Right ventricle myocardium inferior (tissue), 1 donor: ENCODE results near the gene NFKBIL1. TPM values are rescaled to one million over a fixed set of nuclear protein-coding genes. Genes with fewer than 3 reads are reported as not detected.

Experiments used
- ATAC-seq: fragments of 200-7000 bp; cut with Tn5 transposase; one replicate; pipeline ENCODE4 v1.9.1; 2020; ENCODE audit warnings: mild to moderate bottlenecking, moderate library complexity
- DNase-seq: peaks from one replicate; pipeline ENCODE4 v3.0.0; 2021; ENCODE audit errors: missing footprints
- intact Hi-C: fragments of 100-400 bp; cut with DNase I; formaldehyde crosslinking; loops from one replicate; pipeline ENCODE4 v1.11.0; 2022
- total RNA-seq: library from RNA; stranded (reverse); fragmentation: NEBNext Ultra II Directional; extraction: Animal tissue kit (Norgen Biotek cat#: 25700); gene quantifications from one replicate; pipeline ENCODE4 v1.2.1, GENCODE V29; 2021
- donor health status: DM: no; HTN: yes; CAD: no; lungs with severe emphysema.

NFKBIL1 gene
- total RNA-seq, 1 donor from 2014 or later = 10.8 TPM

DNA sequence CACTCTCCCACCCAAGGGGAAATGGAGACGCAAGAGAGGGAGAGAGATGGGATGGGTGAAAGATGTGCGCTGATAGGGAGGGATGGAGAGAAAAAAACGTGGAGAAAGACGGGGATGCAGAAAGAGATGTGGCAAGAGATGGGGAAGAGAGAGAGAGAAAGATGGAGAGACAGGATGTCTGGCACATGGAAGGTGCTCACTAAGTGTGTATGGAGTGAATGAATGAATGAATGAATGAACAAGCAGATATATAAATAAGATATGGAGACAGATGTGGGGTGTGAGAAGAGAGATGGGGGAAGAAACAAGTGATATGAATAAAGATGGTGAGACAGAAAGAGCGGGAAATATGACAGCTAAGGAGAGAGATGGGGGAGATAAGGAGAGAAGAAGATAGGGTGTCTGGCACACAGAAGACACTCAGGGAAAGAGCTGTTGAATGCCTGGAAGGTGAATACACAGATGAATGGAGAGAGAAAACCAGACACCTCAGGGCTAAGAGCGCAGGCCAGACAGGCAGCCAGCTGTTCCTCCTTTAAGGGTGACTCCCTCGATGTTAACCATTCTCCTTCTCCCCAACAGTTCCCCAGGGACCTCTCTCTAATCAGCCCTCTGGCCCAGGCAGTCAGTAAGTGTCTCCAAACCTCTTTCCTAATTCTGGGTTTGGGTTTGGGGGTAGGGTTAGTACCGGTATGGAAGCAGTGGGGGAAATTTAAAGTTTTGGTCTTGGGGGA lies 28.7 kb downstream of the NFKBIL1 start:
- intact Hi-C loops = no loop called here
- ATAC-seq (no peak), DNase-seq (no peak)

GRCh38 chr6:31576897-31577578 lies 29.6 kb downstream of the NFKBIL1 start:
- DNase-seq (no peak), ATAC-seq (no peak)
- intact Hi-C loops = no loop called here

DNA sequence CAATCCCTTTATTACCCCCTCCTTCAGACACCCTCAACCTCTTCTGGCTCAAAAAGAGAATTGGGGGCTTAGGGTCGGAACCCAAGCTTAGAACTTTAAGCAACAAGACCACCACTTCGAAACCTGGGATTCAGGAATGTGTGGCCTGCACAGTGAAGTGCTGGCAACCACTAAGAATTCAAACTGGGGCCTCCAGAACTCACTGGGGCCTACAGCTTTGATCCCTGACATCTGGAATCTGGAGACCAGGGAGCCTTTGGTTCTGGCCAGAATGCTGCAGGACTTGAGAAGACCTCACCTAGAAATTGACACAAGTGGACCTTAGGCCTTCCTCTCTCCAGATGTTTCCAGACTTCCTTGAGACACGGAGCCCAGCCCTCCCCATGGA lies 30.2 kb downstream of the NFKBIL1 start:
- DNase-seq (no peak), ATAC-seq (no peak)
- intact Hi-C loops = no loop called here

DNA sequence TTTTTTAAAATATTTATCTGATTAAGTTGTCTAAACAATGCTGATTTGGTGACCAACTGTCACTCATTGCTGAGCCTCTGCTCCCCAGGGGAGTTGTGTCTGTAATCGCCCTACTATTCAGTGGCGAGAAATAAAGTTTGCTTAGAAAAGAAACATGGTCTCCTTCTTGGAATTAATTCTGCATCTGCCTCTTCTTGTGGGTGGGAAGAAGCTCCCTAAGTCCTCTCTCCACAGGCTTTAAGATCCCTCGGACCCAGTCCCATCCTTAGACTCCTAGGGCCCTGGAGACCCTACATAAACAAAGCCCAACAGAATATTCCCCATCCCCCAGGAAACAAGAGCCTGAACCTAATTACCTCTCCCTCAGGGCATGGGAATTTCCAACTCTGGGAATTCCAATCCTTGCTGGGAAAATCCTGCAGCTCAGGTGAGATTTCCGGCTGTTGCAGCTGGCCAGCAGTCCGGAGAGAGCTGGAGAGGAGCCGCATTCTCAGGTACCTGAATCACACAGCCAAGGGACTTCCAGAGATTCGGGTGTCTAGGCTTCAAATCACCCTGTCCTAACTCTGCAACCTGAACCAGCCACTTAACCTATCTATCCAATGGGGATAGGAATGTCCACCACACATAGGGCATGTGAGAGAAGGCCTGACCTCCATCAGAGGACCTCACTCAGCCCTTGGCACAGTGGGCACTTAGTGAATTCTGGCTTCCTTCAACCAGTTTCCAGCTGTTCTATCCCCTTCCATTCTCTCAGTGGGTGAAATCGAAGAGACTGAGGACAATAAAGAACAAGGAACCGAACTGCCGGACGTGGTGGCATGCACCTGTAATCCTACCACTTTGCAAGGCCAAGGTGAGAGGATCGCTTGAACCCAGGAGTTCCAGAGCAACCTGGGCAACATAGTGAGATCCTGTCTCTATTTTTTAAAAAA lies 31.0 kb downstream of the NFKBIL1 start:
- DNase-seq (no peak), ATAC-seq (no peak)
- intact Hi-C loops = no loop called here

- ATAC-seq = no peak
- intact Hi-C loops = no loop called here
- DNase-seq = no peak
Measured at GRCh38 chr6:31579119-31579505, 31.7 kb downstream of the NFKBIL1 start.

DNA sequence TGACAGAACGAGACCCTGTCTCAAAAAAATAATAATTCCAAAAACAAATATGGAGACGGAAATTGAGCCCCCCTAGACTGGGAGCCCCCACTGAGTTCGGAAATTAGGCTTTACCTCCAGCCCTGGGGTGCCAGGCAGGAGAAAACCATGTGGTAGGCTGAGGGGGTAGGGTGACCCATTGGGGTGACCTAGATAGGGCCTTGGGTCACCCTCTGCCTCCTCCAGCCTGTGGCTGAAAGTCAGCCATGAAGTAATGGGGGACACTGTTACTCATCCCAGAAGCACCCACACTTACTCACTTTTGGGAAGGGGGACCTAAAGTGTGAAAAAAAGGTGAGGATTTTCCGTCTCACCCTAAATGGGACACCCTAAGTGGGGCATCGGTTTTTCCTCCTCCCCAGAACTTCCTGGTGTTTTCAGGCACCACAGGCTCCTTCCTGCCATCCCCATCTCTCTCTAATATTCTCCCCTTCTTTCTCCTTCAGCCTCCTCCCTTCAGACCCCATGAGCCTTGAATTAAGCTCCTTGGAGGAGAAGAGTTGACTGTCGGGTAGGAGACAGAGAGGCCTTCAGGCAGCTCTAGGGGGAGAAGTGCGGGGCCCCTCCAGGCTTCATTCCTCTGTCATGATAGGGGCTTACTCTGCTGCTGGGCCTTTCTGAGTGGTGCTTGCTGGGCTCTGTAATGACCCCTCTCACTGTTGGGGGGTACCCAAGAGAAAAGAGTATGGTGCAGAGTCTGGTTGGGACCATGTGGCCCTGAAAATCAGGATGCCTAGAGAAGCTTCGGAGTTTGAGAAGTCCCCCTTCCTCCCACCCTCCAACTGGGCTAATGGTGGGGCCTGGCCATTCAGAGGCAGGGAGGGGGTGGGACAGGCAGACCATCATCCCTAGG lies 32.4 kb downstream of the NFKBIL1 start:
- no peak for DNase-seq
- intact Hi-C loops = loop anchor here (2.0 kb wide), 3 partner anchors 19 to 33 kb away; partner anchors contain the start of genes ATP6V1G2 and NFKBIL1
- no peak for ATAC-seq

- DNase-seq (no peak), ATAC-seq (no peak)
- intact Hi-C loops = loop anchor here (2.0 kb wide), 3 partner anchors 18 to 34 kb away; partner anchors contain the start of genes ATP6V1G2 and NFKBIL1
Measured at GRCh38 chr6:31580438-31580740, 33.0 kb downstream of the NFKBIL1 start.

- intact Hi-C loops = loop anchor here (2.0 kb wide), 3 partner anchors 18 to 34 kb away; partner anchors contain the start of genes ATP6V1G2 and NFKBIL1
- DNase-seq (peak; percentile 96), ATAC-seq (peak; percentile 98)
Measured at GRCh38 chr6:31580807-31581433, 33.5 kb downstream of the NFKBIL1 start.

- intact Hi-C loops = loop anchor here (2.0 kb wide), 3 partner anchors 17 to 35 kb away; partner anchors contain the start of genes ATP6V1G2 and NFKBIL1
- ATAC-seq = peak; percentile 30
- DNase-seq = no peak
Measured at GRCh38 chr6:31581434-31582229, 34.2 kb downstream of the NFKBIL1 start.

GRCh38 chr6:31582230-31582643 lies 34.8 kb downstream of the NFKBIL1 start, which contains the start of gene LTB:
LTB (minus strand) TSS chr6:31582424; CDS start chr6:31582417, 7 bp downstream.
- intact Hi-C loops = no loop called here
- ATAC-seq = no peak
- DNase-seq = no peak

DNA sequence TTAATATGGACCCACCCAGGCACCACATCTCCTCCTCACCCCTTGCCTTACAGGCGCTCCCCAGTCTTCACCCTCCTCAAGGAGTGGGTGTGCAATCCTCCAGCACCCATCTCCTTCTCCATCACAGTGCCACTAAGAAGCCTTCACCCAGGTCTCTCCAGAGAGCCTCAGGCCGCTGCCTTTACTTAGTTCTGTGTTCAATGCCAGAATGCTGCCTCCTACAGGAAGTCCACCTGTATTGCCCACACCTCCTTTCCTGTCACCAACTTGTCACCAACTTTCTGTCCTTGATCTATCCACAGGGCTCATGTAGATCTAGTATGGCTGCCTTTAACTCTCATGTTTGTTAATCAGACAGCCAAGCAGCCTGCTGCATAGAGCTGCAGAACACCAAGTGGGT lies 38.1 kb downstream of the NFKBIL1 start:
- DNase-seq = no peak
- no peak for ATAC-seq
- intact Hi-C loops = no loop called here

DNA sequence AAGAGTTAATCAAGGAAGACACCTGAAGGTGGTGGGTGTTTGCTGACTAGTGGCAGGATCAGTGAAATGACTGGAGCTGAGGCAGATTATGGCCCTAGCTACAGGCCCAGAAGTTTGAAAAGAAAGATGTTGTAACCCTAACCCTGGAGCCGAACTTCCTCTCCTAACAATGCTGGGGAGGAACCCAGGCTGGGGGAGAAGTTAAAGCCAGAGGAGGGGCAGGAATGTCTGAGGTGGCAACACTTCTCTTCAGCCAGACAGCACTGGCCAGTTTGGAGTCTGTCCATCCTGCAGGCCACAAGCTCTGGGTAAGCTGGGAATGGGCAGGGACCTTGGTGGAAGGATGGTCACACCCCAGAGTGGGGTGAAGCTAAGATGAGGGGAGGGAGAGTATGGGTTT lies 38.6 kb downstream of the NFKBIL1 start, which contains the start of gene LST1:
Gene LST1, plus strand, starts transcription at position 270 of the 400 bp plus-strand sequence. CDS start 1,023 bp downstream, outside the sequence.
- ATAC-seq (peak; percentile 32), DNase-seq (no peak)
- intact Hi-C loops = no loop called here

- peak; percentile 68 for ATAC-seq
- intact Hi-C loops = no loop called here
- no peak for DNase-seq
Measured at GRCh38 chr6:31586599-31587281, 39.3 kb downstream of the NFKBIL1 start.

DNA sequence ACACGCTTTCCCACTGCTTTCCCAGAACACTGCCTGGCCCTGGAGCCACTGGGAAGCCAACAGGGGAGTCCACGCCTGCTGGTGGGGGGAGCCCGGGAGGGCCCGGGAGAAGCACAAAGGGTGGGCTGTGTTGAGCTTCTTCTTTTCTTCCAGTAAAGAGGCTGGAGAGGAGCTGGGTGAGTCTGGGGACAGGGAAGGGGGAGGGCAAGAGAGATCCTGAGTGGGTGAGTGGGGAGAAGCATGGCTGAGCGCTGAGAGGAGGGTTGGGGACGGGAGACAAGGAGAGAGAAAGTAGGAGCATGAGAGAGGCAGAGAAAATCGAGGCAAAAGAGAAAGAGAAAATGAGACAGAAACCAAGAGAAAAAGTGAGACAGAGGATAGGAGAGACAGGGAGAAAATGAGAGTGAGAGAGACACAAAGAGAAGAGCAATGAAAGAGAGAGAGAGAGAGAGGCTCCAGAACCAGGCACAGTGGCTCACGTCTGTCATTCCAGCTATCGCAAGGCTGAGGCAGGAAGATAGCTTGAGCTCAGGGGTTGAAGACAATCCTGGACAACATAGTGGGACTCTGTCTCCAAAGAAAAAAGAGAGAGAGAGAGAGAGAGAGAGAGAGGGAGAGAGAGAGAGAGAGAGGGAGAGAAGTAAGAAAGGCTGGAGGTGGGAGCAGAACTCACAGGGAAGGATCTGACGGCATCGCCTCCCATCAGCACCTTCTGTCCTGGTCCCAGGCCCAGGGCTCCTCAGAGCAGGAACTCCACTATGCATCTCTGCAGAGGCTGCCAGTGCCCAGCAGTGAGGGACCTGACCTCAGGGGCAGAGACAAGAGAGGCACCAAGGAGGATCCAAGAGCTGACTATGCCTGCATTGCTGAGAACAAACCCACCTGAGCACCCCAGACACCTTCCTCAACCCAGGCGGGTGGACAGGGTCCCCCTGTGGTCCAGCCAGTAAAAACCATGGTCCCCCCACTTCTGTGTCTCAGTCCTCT lies 40.7 kb downstream of the NFKBIL1 start:
- no peak for ATAC-seq
- no peak for DNase-seq
- intact Hi-C loops = no loop called here
